PFSK-1 (cell line): Measurements from ENCODE around the gene PDE6H.

Experiments
- POLR2AphosphoS5 ChIP-seq: IDR thresholded peaks from 2 replicates; pipeline ENCODE4 v1.6.1; 2012; ENCODE audit warnings: low read depth, mild to moderate bottlenecking, control low read depth, low read length, moderate library complexity
- SIN3A ChIP-seq: IDR thresholded peaks from 2 replicates; pipeline ENCODE4 v1.6.1; 2012; ENCODE audit warnings: mild to moderate bottlenecking, low read length, moderate library complexity, borderline replicate concordance; ENCODE audit not compliant: insufficient read depth
- TAF1 ChIP-seq: IDR thresholded peaks from 2 replicates; pipeline ENCODE4 v1.6.1; 2012; ENCODE audit warnings: low read length, control low read depth, borderline replicate concordance; ENCODE audit not compliant: insufficient read depth
- TF ChIP-seq, protein P1 (sequence below), 2 experiments: IDR thresholded peaks; 2 replicates each; pipeline versions ENCODE4 v1.6.1 to v1.8.0; 2011 to 2012; ENCODE audit warnings: low read depth in 2 of 2, low read length in 2 of 2, control low read depth in 1 of 2, inconsistent platforms in 1 of 2, mild to moderate bottlenecking in 1 of 2, moderate library complexity in 1 of 2; ENCODE audit not compliant: insufficient read depth in 1 of 2

DNA sequence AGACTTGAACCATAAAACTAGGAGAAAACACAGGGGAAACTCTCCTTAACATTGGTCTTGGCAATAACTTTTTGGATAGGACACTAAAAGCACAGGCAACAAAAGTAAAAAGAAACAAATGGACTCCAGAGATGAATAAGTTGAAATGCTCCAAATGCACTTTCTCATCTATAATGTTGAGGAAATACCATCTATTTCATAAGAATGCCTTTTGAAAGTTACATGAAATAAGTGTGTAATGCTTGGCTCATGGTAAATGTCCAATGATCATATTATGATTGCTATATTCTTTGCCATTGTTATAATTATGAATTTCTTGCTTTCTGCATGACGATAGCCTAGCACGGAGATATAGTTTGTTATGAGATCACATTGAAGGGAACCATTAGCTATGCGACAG, 19.8 kb downstream of the PDE6H start:
- TF ChIP-seq, protein P1, sequence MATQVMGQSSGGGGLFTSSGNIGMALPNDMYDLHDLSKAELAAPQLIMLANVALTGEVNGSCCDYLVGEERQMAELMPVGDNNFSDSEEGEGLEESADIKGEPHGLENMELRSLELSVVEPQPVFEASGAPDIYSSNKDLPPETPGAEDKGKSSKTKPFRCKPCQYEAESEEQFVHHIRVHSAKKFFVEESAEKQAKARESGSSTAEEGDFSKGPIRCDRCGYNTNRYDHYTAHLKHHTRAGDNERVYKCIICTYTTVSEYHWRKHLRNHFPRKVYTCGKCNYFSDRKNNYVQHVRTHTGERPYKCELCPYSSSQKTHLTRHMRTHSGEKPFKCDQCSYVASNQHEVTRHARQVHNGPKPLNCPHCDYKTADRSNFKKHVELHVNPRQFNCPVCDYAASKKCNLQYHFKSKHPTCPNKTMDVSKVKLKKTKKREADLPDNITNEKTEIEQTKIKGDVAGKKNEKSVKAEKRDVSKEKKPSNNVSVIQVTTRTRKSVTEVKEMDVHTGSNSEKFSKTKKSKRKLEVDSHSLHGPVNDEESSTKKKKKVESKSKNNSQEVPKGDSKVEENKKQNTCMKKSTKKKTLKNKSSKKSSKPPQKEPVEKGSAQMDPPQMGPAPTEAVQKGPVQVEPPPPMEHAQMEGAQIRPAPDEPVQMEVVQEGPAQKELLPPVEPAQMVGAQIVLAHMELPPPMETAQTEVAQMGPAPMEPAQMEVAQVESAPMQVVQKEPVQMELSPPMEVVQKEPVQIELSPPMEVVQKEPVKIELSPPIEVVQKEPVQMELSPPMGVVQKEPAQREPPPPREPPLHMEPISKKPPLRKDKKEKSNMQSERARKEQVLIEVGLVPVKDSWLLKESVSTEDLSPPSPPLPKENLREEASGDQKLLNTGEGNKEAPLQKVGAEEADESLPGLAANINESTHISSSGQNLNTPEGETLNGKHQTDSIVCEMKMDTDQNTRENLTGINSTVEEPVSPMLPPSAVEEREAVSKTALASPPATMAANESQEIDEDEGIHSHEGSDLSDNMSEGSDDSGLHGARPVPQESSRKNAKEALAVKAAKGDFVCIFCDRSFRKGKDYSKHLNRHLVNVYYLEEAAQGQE (IDR thresholded peaks at IDR 0.05; ENCODE audit: insufficient read depth in 1 of 2, low read depth in 2 of 2, low read length in 2 of 2) = no peak
- TF ChIP-seq POLR2AphosphoS5 (no peak), TAF1 (no peak), SIN3A (no peak)
